Measurements from ENCODE around the gene GAGE10. TPM values are rescaled to one million over a fixed set of nuclear protein-coding genes. Genes with fewer than 3 reads are reported as not detected.

Gene GAGE10
- total and polyA plus RNA-seq, 2 donors (not counting 3 experiments of a cell fraction or from before 2014, with no cell fraction given): not detected

- FAIRE-seq: no peak
- dilution Hi-C loops (cut with MboI; ENCODE audit: extremely low pct_ligation_motif_present, low sequenced_read_pairs): no loop called here
- BruUV-seq (replicated peaks): TSS peak; percentile 73
Observed at GRCh38 chrX:49268702-49269009, 34.8 kb upstream of the GAGE10 start.

More at GRCh38 chrX:49268702-49269009, 34.8 kb upstream of the GAGE10 start:
- Histone ChIP-seq H3K79me2 (ENCODE audit: control insufficient read depth, insufficient read depth, low read length) (peaks cover 17% of the 10 kb centered on the region), H3K36me3 (ENCODE audit: control insufficient read depth in 2 of 2, extremely low read depth in 1 of 2, insufficient read depth in 2 of 2, low read length in 2 of 2) (no peaks in the 10 kb centered on the region), H3K4me3 (replicated peaks in 1 of 3; ENCODE audit: insufficient read depth in 1 of 3, low read depth in 1 of 3, low read length in 3 of 3) (peak overlapping the region in 2 of 3 experiments; percentile 38 to 46), H2AFZ (ENCODE audit: low read depth, low read length) (peak overlapping the region; percentile 70), H3K9me3 (replicated peaks; ENCODE audit: control insufficient read depth, insufficient read depth, low read length) (no peaks in the 10 kb centered on the region), H3K4me2 (ENCODE audit: insufficient read depth, low read length) (peak overlapping the region; percentile 60), H4K20me1 (replicated peaks; ENCODE audit: control insufficient read depth, extremely low read depth, insufficient read depth, low read length) (no peaks in the 10 kb centered on the region), H3K4me1 (ENCODE audit: control insufficient read depth, extremely low read depth, insufficient read depth, low read length) (no peaks in the 10 kb centered on the region), H3K27me3 (ENCODE audit: control insufficient read depth in 2 of 2, insufficient read depth in 2 of 2, low read length in 2 of 2) (no peaks in the 10 kb centered on the region), H3K9me1 (replicated peaks; ENCODE audit: control insufficient read depth, extremely low read depth, insufficient read depth, low read length) (no peaks in the 10 kb centered on the region), H3K9ac (replicated peaks; ENCODE audit: extremely low read depth, insufficient read depth, low read length) (peak overlapping the region; percentile 48), H3K27ac (ENCODE audit: insufficient read depth, low read depth, low read length) (peak overlapping the region; percentile 80)
- ChIA-PET POLR2A (interaction anchor here (0.7 to 0.9 kb wide), 2 partner anchors 33 to 78 kb away, joined by 5 to 6 read pairs; partner anchors contain the start of gene CCDC22), CTCF (interaction anchor here (2.0 kb wide), 1 partner anchor 76 kb away, joined by 12 read pairs; no protein-coding TSS in a partner anchor)
- no peak for TF ChIP-seq GATA2 (IDR thresholded peaks at IDR 0.05; ENCODE audit: insufficient read depth, insufficient read length, low read depth, low read length)
- no peak for TF ChIP-seq MYC (IDR thresholded peaks at IDR 0.05; ENCODE audit: low read depth, low read length)
- TF ChIP-seq MAX (IDR thresholded peaks at IDR 0.05; ENCODE audit: insufficient read depth, insufficient read length): no peak
- no peak for TF ChIP-seq EZH2 (IDR thresholded peaks at IDR 0.05; ENCODE audit: borderline replicate concordance, low read depth, low read length, severe bottlenecking)
- TF ChIP-seq POLR2A (IDR thresholded peaks at IDR 0.05; ENCODE audit: low read depth, low read length): no peak
- TF ChIP-seq, protein P1, sequence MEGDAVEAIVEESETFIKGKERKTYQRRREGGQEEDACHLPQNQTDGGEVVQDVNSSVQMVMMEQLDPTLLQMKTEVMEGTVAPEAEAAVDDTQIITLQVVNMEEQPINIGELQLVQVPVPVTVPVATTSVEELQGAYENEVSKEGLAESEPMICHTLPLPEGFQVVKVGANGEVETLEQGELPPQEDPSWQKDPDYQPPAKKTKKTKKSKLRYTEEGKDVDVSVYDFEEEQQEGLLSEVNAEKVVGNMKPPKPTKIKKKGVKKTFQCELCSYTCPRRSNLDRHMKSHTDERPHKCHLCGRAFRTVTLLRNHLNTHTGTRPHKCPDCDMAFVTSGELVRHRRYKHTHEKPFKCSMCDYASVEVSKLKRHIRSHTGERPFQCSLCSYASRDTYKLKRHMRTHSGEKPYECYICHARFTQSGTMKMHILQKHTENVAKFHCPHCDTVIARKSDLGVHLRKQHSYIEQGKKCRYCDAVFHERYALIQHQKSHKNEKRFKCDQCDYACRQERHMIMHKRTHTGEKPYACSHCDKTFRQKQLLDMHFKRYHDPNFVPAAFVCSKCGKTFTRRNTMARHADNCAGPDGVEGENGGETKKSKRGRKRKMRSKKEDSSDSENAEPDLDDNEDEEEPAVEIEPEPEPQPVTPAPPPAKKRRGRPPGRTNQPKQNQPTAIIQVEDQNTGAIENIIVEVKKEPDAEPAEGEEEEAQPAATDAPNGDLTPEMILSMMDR (IDR thresholded peaks at IDR 0.05; ENCODE audit: extremely low read depth in 1 of 2, insufficient read depth in 1 of 2, low read depth in 1 of 2, low read length in 2 of 2): no peak
- no peak for TF ChIP-seq FOS (IDR thresholded peaks at IDR 0.05; ENCODE audit: borderline replicate concordance, insufficient read depth, low read length)
- TF ChIP-seq POLR2AphosphoS5 (IDR thresholded peaks at IDR 0.05; ENCODE audit: insufficient read depth, low read depth, low read length): no peak
- no peak for TF ChIP-seq JUN (IDR thresholded peaks at IDR 0.05; ENCODE audit: borderline replicate concordance, insufficient read depth, insufficient read length, low read depth)
- no peak for DNase-seq (ENCODE audit: low read depth, low spot score)
- intact Hi-C loops (cut with micrococcal nuclease): loop anchor here (1.0 to 10.0 kb wide), 4 partner anchors 77 to 1611 kb away; partner anchors contain the start of genes GPKOW, PQBP1, TIMM17B and UXT
